Aorta (tissue), 5 donors: ENCODE measurements around the gene MBD6. TPM values are rescaled to one million over a fixed set of nuclear protein-coding genes. Genes with fewer than 3 reads are reported as not detected.
"Not testable (repeated sequence)": the region's sequence is repeated elsewhere in the genome, so short reads cannot be mapped to it uniquely, and the experiment has no call there.

ENCODE experiments used
- ATAC-seq: fragments of 200-7000 bp; cut with Tn5 transposase; one replicate; pipeline ENCODE4 v1.9.1; 2022; ENCODE audit warnings: moderate library complexity; ENCODE audit not compliant: low FRiP score
- DNase-seq, 2 donors: peaks; one replicate each; pipeline ENCODE4 v3.0.0-alpha.2; 2020
- H3K27ac ChIP-seq, 2 donors: one replicate each; pipeline ENCODE4 v1.5.1; 2013; ENCODE audit warnings: low read length in 2 of 2, mild to moderate bottlenecking in 2 of 2, moderate library complexity in 2 of 2, control low read depth in 1 of 2, inconsistent platforms in 1 of 2, low read depth in 1 of 2
- H3K27me3 ChIP-seq, 2 donors: one replicate each; pipeline ENCODE4 v1.6.1; 2013; ENCODE audit warnings: control low read depth in 1 of 2, low read length in 1 of 2, mild to moderate bottlenecking in 1 of 2, moderate library complexity in 1 of 2; ENCODE audit not compliant: insufficient read depth in 2 of 2, control insufficient read depth in 1 of 2
- H3K36me3 ChIP-seq, 2 donors: one replicate each; pipeline ENCODE4 v1.6.1; 2013; ENCODE audit warnings: control low read depth in 1 of 2, low read length in 1 of 2, mild to moderate bottlenecking in 1 of 2; ENCODE audit not compliant: insufficient read depth in 2 of 2, control insufficient read depth in 1 of 2
- H3K4me1 ChIP-seq, 2 donors: one replicate each; pipeline ENCODE4 v1.6.1; 2013; ENCODE audit warnings: low read length in 2 of 2, control low read depth in 1 of 2, mild to moderate bottlenecking in 1 of 2, moderate library complexity in 1 of 2; ENCODE audit not compliant: insufficient read depth in 2 of 2, control insufficient read depth in 1 of 2
- H3K4me3 ChIP-seq, 2 donors: one replicate each; pipeline ENCODE4 v1.5.1; 2013; ENCODE audit warnings: low read length in 2 of 2, control low read depth in 1 of 2, mild to moderate bottlenecking in 1 of 2
- H3K9me3 ChIP-seq: one replicate; pipeline ENCODE4 v1.6.1; 2013; ENCODE audit warnings: mild to moderate bottlenecking, low read length; ENCODE audit not compliant: control insufficient read depth
- whole genome bisulfite sequencing, 2 donors: extraction: QIAGEN DNeasy Blood & Tissue Kit; methylation state at CpG; one replicate each; pipeline ENCODE4 v1.1.7; 2013; 5-methylcytosine and 5-hydroxymethylcytosine counted together
- intact Hi-C, 2 donors: fragments of 100-400 bp; cut with DNase I; formaldehyde crosslinking; loops; one replicate each; pipeline versions ENCODE4 v1.14.2 to v1.15.0; 2022
- polyA plus RNA-seq, 2 donors: library from polyadenylated mRNA; stranded (reverse); fragments of 200-250 nt; gene quantifications; one replicate each; pipeline ENCODE4 v1.2.3, GENCODE V29; 2013
- total RNA-seq, 2 donors: library from RNA; stranded (reverse); fragmentation: NEBNext Ultra II Directional; extraction: Animal tissue kit (Norgen Biotek cat#: 25700); gene quantifications; one replicate each; pipeline ENCODE4 v1.2.1, GENCODE V29; 2021
- donor health status: healthy with polysubstance abuse.
- donor health status: Bipolar disorder and iron deficiency.
- donor health status: DM: no; HTN: no; CAD: no.
- donor health status: DM: no; HTN: no; CAD: no.
- donor health status: DM: yes; HTN: yes; CAD: no.

Gene MBD6
- total and polyA plus RNA-seq, 4 donors: 7.5 to 77.4 (median 69.2) TPM

DNA sequence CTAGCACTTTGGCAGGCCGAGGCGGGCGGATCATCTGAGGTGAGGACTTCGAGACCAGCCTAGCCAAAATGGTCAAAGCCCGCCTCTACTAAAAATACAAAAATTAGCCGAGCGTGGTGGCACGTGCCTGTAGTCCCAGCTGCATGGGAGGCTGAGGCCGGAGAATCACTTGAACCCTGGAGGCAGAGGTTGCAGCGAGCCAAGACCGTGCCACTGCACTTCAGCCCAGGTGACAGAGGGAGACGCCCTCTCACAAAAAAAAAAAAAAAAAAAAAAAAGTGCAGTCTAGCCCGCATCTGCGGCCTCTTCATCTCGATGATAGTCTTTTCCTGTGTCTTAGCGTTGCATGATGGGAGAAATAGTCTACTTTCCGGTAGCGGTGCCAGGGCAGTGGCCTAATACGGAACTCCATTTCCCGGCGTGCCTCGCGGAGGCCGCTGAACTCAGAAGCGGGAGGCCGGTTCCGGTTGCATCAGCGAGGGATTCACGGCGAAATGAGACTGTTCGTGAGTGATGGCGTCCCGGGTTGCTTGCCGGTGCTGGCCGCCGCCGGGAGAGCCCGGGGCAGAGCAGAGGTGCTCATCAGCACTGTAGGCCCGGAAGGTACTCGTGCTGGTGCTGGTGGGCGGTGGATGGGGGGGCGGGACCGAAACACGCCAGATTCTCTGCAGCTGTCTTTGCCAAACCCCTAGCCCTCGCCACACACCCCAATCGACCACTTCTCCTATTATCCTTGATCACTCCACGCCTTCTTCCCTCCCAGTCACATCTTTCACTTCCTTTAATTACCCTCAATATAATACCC is 34.8 kb upstream of the MBD6 start, which contains the start of gene MARS1:
TSS of gene MARS1 (plus strand) at position 472 of the 805 bp plus-strand sequence. CDS start at position 495, 23 bp downstream.
- Histone ChIP-seq H3K36me3 (peaks cover 4 to 8% of the 10 kb centered on the region in 2 donors), H3K4me1 (no peaks in the 10 kb centered on the region), H3K9me3 (no peaks in the 10 kb centered on the region), H3K27ac (peak within 1 kb of the TSS in 1 of 2 donors; percentile 66), H3K4me3 (peak within 1 kb of the TSS; percentile 77 to 84), H3K27me3 (no peaks in the 10 kb centered on the region)
- intact Hi-C loops: no loop called here
- DNase-seq (peak; percentile 96 to 97), ATAC-seq (peak; percentile 97)
- 3% methylated on average over 46 to 47 of the region's 47 CpGs for WGBS, 2 donors

- ATAC-seq (no peak), DNase-seq (peak in 1 of 2 donors; percentile 8)
- peaks cover 4 to 8% of the 10 kb centered on the region in 2 donors for H3K36me3 ChIP-seq
- H3K4me1 ChIP-seq: no peaks in the 10 kb centered on the region
- intact Hi-C loops: no loop called here
- H3K9me3 ChIP-seq: no peaks in the 10 kb centered on the region
- no peaks in the 10 kb centered on the region for H3K27me3 ChIP-seq
- WGBS, 2 donors: 32% methylated on average over 11 of the region's 11 CpGs
- peak overlapping the region in 1 of 2 donors; percentile 66 for H3K27ac ChIP-seq
- peak overlapping the region; percentile 77 to 84 for H3K4me3 ChIP-seq
Observed at GRCh38 chr12:57488402-57489156, 34.0 kb upstream of the MBD6 start.

- no peak overlapping the region for H3K4me3 ChIP-seq
- no peaks in the 10 kb centered on the region for H3K4me1 ChIP-seq
- ATAC-seq (no peak), DNase-seq (peak in 1 of 2 donors; percentile 33)
- peak overlapping the region in 1 of 2 donors; percentile 18 for H3K27ac ChIP-seq
- 88 to 93% methylated on average over 5 of the region's 5 CpGs for WGBS, 2 donors
- H3K36me3 ChIP-seq: peaks cover 4 to 8% of the 10 kb centered on the region in 2 donors
- H3K27me3 ChIP-seq: no peaks in the 10 kb centered on the region
- H3K9me3 ChIP-seq: no peaks in the 10 kb centered on the region
- intact Hi-C loops: no loop called here
Observed at GRCh38 chr12:57489157-57489641, 33.4 kb upstream of the MBD6 start.

- H3K27me3 ChIP-seq: no peaks in the 10 kb centered on the region
- no peaks in the 10 kb centered on the region for H3K4me1 ChIP-seq
- 96 to 98% methylated on average over 4 of the region's 4 CpGs for WGBS, 2 donors
- no peaks in the 10 kb centered on the region for H3K9me3 ChIP-seq
- no peak overlapping the region for H3K4me3 ChIP-seq
- DNase-seq: peak in 1 of 2 donors; percentile 69
- intact Hi-C loops: no loop called here
- H3K36me3 ChIP-seq: peaks cover 4 to 8% of the 10 kb centered on the region in 2 donors
- ATAC-seq: no peak
- H3K27ac ChIP-seq: no peak overlapping the region
Observed at GRCh38 chr12:57490126-57490525, 32.5 kb upstream of the MBD6 start.

DNA sequence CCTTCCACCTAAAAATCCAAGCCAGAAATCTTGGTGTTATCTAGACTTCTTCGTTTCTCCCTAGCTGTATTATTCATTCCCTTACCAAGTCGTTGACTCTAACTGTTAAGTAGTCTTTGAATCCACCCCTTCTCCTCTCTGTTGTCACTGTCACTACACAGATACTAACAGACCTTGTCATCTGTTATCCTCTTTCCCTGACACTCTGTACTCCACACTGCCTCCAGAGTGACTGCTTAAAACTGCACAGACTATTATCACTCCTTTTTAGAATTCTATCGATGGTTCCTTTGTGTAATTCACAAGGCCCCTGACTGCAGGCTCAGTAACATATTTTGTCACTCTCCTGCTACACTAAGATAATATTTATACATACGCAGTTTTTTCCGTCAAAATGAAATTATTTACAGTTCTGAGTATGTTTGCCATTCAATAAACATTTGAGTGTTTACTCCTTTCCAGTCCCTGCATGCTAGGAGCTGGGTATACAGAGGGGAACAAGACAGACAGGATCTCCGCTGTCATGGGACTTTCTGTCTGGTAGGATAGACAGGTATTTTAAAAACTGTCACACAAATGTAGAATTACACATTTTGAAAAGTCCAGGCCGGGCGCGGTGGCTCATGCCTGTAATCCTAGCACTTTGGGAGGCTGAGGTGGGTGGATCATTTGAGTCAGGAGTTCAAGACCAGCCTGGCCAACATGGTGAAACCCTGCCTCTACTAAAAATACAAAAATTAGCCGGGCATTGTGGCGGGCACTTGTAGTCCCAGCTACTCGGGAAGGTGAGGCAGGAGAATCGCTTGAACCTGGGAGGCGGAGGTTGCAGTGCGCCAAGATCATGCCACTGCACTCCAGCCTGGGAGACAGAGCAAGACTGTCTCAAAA is 31.0 kb upstream of the MBD6 start:
- H3K36me3 ChIP-seq: peaks cover 4 to 8% of the 10 kb centered on the region in 2 donors
- H3K27me3 ChIP-seq: no peaks in the 10 kb centered on the region
- DNase-seq (no peak), ATAC-seq (no peak)
- 88 to 91% methylated on average over 15 of the region's 15 CpGs for WGBS, 2 donors
- H3K4me1 ChIP-seq: no peaks in the 10 kb centered on the region
- intact Hi-C loops: no loop called here
- no peak overlapping the region for H3K4me3 ChIP-seq
- H3K27ac ChIP-seq: no peak overlapping the region
- no peaks in the 10 kb centered on the region for H3K9me3 ChIP-seq

DNA sequence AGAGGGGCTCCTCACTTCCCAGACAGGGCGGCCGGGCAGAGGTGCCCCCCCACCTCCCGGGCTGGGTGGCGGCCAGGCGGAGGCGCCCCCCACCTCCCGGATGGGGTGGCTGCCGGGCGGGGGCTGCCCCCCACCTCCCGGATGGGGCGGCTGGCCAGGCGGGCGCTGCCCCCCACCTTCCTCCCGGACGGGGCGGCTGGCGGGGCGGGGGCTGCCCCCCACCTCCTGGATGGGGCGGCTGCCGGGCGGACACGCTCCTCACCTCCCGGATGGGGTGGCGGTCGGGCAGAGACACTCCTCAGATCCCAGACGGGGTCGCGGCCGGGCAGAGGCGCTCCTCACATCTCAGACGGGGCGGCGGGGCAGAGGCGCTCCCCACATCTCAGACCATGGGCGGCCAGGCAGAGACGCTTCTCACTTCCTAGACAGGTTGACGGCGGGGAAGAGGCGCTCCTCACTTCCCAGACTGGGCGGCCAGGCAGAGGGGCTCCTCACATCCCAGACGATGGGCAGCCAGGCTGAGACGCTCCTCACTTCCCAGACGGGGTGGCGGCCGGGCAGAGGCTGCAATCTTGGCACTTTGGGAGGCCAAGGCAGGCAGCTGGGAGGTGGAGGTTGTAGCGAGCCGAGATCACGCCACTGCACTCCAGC is 27.4 kb upstream of the MBD6 start:
- ATAC-seq, H3K36me3 ChIP-seq: not testable (repeated sequence)

GRCh38 chr12:57496822-57497221 is 25.8 kb upstream of the MBD6 start:
- DNase-seq: no peak
- Histone ChIP-seq H3K9me3 (no peaks in the 10 kb centered on the region), H3K27me3 (no peaks in the 10 kb centered on the region), H3K4me3 (no peak overlapping the region), H3K4me1 (no peaks in the 10 kb centered on the region), H3K36me3 (peaks cover 3 to 6% of the 10 kb centered on the region in 2 donors), H3K27ac (no peak overlapping the region)
- ATAC-seq: no peak
- intact Hi-C loops: no loop called here

More for the DNA sequence above, 27.4 kb upstream of the MBD6 start:
- H3K4me3 ChIP-seq, intact Hi-C loops, H3K9me3 ChIP-seq, H3K27ac ChIP-seq, H3K27me3 ChIP-seq, DNase-seq, H3K4me1 ChIP-seq: not testable (repeated sequence)
- 93 to 95% methylated on average over 29 to 46 of the region's 48 CpGs for WGBS, 2 donors
